Type B pancreatic cell (in vitro differentiated cells): ENCODE results near the gene AK4. TPM values are rescaled to one million over a fixed set of nuclear protein-coding genes. Genes with fewer than 3 reads are reported as not detected.
A peak's percentile ranks its signal among the peaks of the same experiment; 100 is the strongest.

ENCODE experiments used
- DNase-seq: peaks from one replicate; pipeline ENCODE4 v3.0.0; 2021; ENCODE audit warnings: mixed read lengths; ENCODE audit not compliant: unreplicated experiment; ENCODE audit errors: extremely low spot score
- H3K27ac Mint-ChIP-seq: 2 replicates; pipeline ENCODE4 v1.8.0; 2021; ENCODE audit warnings: mild to moderate bottlenecking, mixed read lengths
- H3K27me3 Mint-ChIP-seq: 2 replicates; pipeline ENCODE4 v1.8.0; 2021; ENCODE audit warnings: mixed read lengths
- H3K36me3 Mint-ChIP-seq: 2 replicates; pipeline ENCODE4 v1.8.0; 2021; ENCODE audit warnings: mixed read lengths
- H3K4me1 Mint-ChIP-seq: one replicate; pipeline ENCODE4 v1.8.0; 2021; ENCODE audit warnings: mixed read lengths; ENCODE audit not compliant: unreplicated experiment
- H3K4me3 Mint-ChIP-seq: 2 replicates; pipeline ENCODE4 v1.8.0; 2021; ENCODE audit warnings: mild to moderate bottlenecking, mixed read lengths
- H3K9me3 Mint-ChIP-seq: 2 replicates; pipeline ENCODE4 v1.8.0; 2021; ENCODE audit warnings: mixed read lengths
- CTCF ChIP-seq: fragments of 200-600 bp; sonication (generic); conservative IDR thresholded peaks from 2 replicates; pipeline ENCODE4 v1.5.0; 2021; ENCODE audit warnings: antibody characterized with exemption, mild to moderate bottlenecking
- total RNA-seq: library from RNA; stranded (reverse); gene quantifications from 2 replicates; pipeline ENCODE4 v1.2.1, GENCODE V29; 2021; ENCODE audit warnings: low replicate concordance

The AK4 gene
- total RNA-seq, 1 donor from 2014 or later = 35.2 TPM

- H3K36me3 Mint-ChIP-seq = no peaks in the 10 kb centered on the region
- peak overlapping the region; percentile 72 for H3K27ac Mint-ChIP-seq
- no peaks in the 10 kb centered on the region for H3K9me3 Mint-ChIP-seq
- peaks cover 15% of the 10 kb centered on the region for H3K4me1 Mint-ChIP-seq
- TF ChIP-seq CTCF = no peak
- H3K4me3 Mint-ChIP-seq = peak overlapping the region; percentile 95
- peaks cover 28% of the 10 kb centered on the region for H3K27me3 Mint-ChIP-seq
- DNase-seq = no peak
Measured at GRCh38 chr1:65255035-65255655, 107.1 kb downstream of the AK4 start.

- Mint-ChIP-seq H3K4me1 (peaks cover 15% of the 10 kb centered on the region), H3K27ac (no peak overlapping the region), H3K4me3 (peak overlapping the region; percentile 95), H3K27me3 (peaks cover 28% of the 10 kb centered on the region), H3K9me3 (no peaks in the 10 kb centered on the region), H3K36me3 (no peaks in the 10 kb centered on the region)
- no peak for DNase-seq
- no peak for TF ChIP-seq CTCF
Measured at GRCh38 chr1:65255656-65256050, 107.7 kb downstream of the AK4 start.

- no peaks in the 10 kb centered on the region for H3K36me3 Mint-ChIP-seq
- peak overlapping the region; percentile 75 for H3K4me3 Mint-ChIP-seq
- TF ChIP-seq CTCF = no peak
- no peaks in the 10 kb centered on the region for H3K9me3 Mint-ChIP-seq
- H3K4me1 Mint-ChIP-seq = peaks cover 15% of the 10 kb centered on the region
- H3K27me3 Mint-ChIP-seq = peaks cover 31% of the 10 kb centered on the region
- H3K27ac Mint-ChIP-seq = peak overlapping the region; percentile 4
- DNase-seq = no peak
Measured at GRCh38 chr1:65256860-65257708, 109.1 kb downstream of the AK4 start.

- no peaks in the 10 kb centered on the region for H3K9me3 Mint-ChIP-seq
- H3K36me3 Mint-ChIP-seq = no peaks in the 10 kb centered on the region
- no peak for TF ChIP-seq CTCF
- H3K4me3 Mint-ChIP-seq = no peak overlapping the region
- no peak for DNase-seq
- H3K4me1 Mint-ChIP-seq = peaks cover 15% of the 10 kb centered on the region
- no peak overlapping the region for H3K27ac Mint-ChIP-seq
- H3K27me3 Mint-ChIP-seq = peaks cover 28% of the 10 kb centered on the region
Measured at GRCh38 chr1:65258106-65258505, 110.1 kb downstream of the AK4 start.

- Mint-ChIP-seq H3K27me3 (peaks cover 37% of the 10 kb centered on the region), H3K4me1 (peaks cover 16% of the 10 kb centered on the region)
Measured at GRCh38 chr1:65259816-65260215, 111.8 kb downstream of the AK4 start.

More at GRCh38 chr1:65259816-65260215, 111.8 kb downstream of the AK4 start:
- Mint-ChIP-seq H3K4me3 (no peak overlapping the region), H3K9me3 (no peaks in the 10 kb centered on the region), H3K27ac (no peak overlapping the region), H3K36me3 (no peaks in the 10 kb centered on the region)
- no peak for TF ChIP-seq CTCF
- DNase-seq = no peak
